WTC11 (cell line): ENCODE results near the gene CLDN34.

Experiments
- ZBTB21 ChIP-seq: sonication (generic); formaldehyde crosslinking; IDR thresholded peaks from 2 replicates; pipeline ENCODE4 v1.8.1; 2023; ENCODE audit warnings: mild to moderate bottlenecking, missing genetic modification reagents, borderline replicate concordance
- TF ChIP-seq, protein P1 (sequence below): sonication (generic); formaldehyde crosslinking; IDR thresholded peaks from 2 replicates; pipeline ENCODE4 v1.8.0; 2022; ENCODE audit warnings: mild to moderate bottlenecking, missing genetic modification reagents

DNA sequence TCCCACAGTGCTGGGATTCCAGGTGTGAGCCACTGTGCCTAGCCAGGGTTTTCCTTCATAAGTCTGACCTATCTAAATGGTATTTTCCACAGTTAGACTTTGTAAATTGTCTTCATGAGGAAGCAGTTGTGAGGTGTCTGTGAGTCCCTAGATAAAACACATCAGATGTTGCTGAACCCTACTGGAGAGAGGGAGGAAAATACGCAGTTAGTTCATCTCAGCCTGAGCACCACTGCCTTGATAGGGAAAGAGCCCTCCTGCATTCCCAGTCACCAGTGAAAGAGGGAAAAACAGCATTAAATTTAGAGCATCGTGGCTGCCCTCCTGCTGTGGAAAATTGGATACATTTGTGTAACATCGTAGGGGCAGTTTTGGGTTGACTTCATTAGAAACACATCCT is 31.7 kb upstream of the CLDN34 start:
- no peak for TF ChIP-seq ZBTB21 (CRISPR knock-in tag)
- TF ChIP-seq, protein P1, sequence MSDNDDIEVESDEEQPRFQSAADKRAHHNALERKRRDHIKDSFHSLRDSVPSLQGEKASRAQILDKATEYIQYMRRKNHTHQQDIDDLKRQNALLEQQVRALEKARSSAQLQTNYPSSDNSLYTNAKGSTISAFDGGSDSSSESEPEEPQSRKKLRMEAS (CRISPR knock-in tag) = no peak
